Liver (tissue), 3 donors: ENCODE results near the gene EFHD2.

ENCODE experiments used
- ATF3 ChIP-seq: IDR thresholded peaks from 2 replicates; pipeline ENCODE4 v1.6.1; 2016; ENCODE audit warnings: antibody characterized with exemption
- CTCF ChIP-seq: fragments of 150-350 bp; IDR thresholded peaks from 2 replicates; pipeline ENCODE4 v1.5.1; 2017; ENCODE audit warnings: improper control_type of control experiment, low read depth, low read length; ENCODE audit not compliant: missing input control
- EGR1 ChIP-seq, 2 donors: IDR thresholded peaks; 2 replicates each; pipeline ENCODE4 v1.6.1; 2016 to 2018; ENCODE audit warnings: antibody characterized with exemption in 2 of 2, low read depth in 2 of 2
- FOXA2 ChIP-seq: IDR thresholded peaks from 2 replicates; pipeline ENCODE4 v1.6.1; 2016; ENCODE audit warnings: antibody characterized with exemption
- HNF4G ChIP-seq: IDR thresholded peaks from 2 replicates; pipeline ENCODE4 v1.6.1; 2016; ENCODE audit warnings: antibody characterized with exemption
- JUND ChIP-seq, 2 donors: IDR thresholded peaks; 2 replicates each; pipeline ENCODE4 v1.6.1; 2016; ENCODE audit warnings: antibody characterized with exemption in 2 of 2
- MAX ChIP-seq: IDR thresholded peaks from 2 replicates; pipeline ENCODE4 v1.6.1; 2016; ENCODE audit warnings: antibody characterized with exemption
- NR2F2 ChIP-seq: IDR thresholded peaks from 2 replicates; pipeline ENCODE4 v1.6.1; 2016; ENCODE audit warnings: antibody characterized with exemption
- RAD21 ChIP-seq, 2 donors: IDR thresholded peaks; 2 replicates each; pipeline ENCODE4 v1.6.1; 2016; ENCODE audit warnings: antibody characterized with exemption in 2 of 2, mild to moderate bottlenecking in 2 of 2
- REST ChIP-seq: IDR thresholded peaks from 2 replicates; pipeline ENCODE4 v1.6.1; 2016; ENCODE audit warnings: antibody characterized with exemption, mild to moderate bottlenecking
- RXRA ChIP-seq, 2 donors: IDR thresholded peaks; 2 replicates each; pipeline ENCODE4 v1.6.1; 2017 to 2018; ENCODE audit warnings: antibody characterized with exemption in 2 of 2, mild to moderate bottlenecking in 1 of 2
- TAF1 ChIP-seq: conservative IDR thresholded peaks from 2 replicates; pipeline ENCODE4 v1.6.1; 2016; ENCODE audit warnings: antibody characterized with exemption, mild to moderate bottlenecking
- YY1 ChIP-seq: IDR thresholded peaks from 2 replicates; pipeline ENCODE4 v1.6.1; 2016; ENCODE audit warnings: antibody characterized with exemption, mild to moderate bottlenecking
- ZBTB33 ChIP-seq: IDR thresholded peaks from 2 replicates; pipeline ENCODE4 v1.6.1; 2016; ENCODE audit warnings: antibody characterized with exemption
- donor health status: healthy.
- donor health status: healthy.

- TF ChIP-seq CTCF (no peak), REST (no peak), YY1 (no peak), MAX (no peak), JUND (IDR thresholded peaks at IDR 0.05) (no peak), FOXA2 (no peak), TAF1 (no peak), ATF3 (no peak), RXRA (IDR thresholded peaks at IDR 0.05) (no peak), NR2F2 (no peak), EGR1 (IDR thresholded peaks at IDR 0.05; ENCODE audit: low read depth in 2 of 2) (no peak), ZBTB33 (no peak), RAD21 (IDR thresholded peaks at IDR 0.05) (no peak), HNF4G (no peak)
Measured at GRCh38 chr1:15465674-15466073, 56.0 kb downstream of the EFHD2 start.
